Body of pancreas (tissue), 4 donors: ENCODE data around the gene MYCBPAP.

Experiments
- POLR2A ChIP-seq, 3 donors: fragments of 450-650 bp; IDR thresholded peaks; one replicate each; pipeline ENCODE4 v1.6.1; 2016; ENCODE audit warnings: antibody characterized with exemption in 3 of 3, mild to moderate bottlenecking in 2 of 3
- TF ChIP-seq, protein P1 (sequence below), 7 experiments: fragments of 450-650 bp in 4 of 7; fragments of 200-600 bp in 3 of 7; sonication (generic) in 3 of 7; IDR thresholded peaks; one replicate each; pipeline ENCODE4 v1.5.1; 2016 to 2019; ENCODE audit warnings: antibody characterized with exemption in 7 of 7

- no peak for TF ChIP-seq POLR2A (IDR thresholded peaks at IDR 0.05)
- TF ChIP-seq, protein P1, sequence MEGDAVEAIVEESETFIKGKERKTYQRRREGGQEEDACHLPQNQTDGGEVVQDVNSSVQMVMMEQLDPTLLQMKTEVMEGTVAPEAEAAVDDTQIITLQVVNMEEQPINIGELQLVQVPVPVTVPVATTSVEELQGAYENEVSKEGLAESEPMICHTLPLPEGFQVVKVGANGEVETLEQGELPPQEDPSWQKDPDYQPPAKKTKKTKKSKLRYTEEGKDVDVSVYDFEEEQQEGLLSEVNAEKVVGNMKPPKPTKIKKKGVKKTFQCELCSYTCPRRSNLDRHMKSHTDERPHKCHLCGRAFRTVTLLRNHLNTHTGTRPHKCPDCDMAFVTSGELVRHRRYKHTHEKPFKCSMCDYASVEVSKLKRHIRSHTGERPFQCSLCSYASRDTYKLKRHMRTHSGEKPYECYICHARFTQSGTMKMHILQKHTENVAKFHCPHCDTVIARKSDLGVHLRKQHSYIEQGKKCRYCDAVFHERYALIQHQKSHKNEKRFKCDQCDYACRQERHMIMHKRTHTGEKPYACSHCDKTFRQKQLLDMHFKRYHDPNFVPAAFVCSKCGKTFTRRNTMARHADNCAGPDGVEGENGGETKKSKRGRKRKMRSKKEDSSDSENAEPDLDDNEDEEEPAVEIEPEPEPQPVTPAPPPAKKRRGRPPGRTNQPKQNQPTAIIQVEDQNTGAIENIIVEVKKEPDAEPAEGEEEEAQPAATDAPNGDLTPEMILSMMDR (IDR thresholded peaks at IDR 0.05): no peak
Measured at GRCh38 chr17:50537721-50538548, 29.7 kb downstream of the MYCBPAP start.
